HFFc6 (cell line): ENCODE measurements around the gene ZMYND19. TPM values are rescaled to one million over a fixed set of nuclear protein-coding genes. Genes with fewer than 3 reads are reported as not detected.

Experiments
- DNase-seq: peaks from one replicate; pipeline ENCODE4 v3.0.0-alpha.2; 2018
- H3K27ac Mint-ChIP-seq: 2 replicates; pipeline ENCODE4 v1.8.0; 2020; ENCODE audit warnings: mild to moderate bottlenecking, mixed read lengths
- H3K27me3 Mint-ChIP-seq: 2 replicates; pipeline ENCODE4 v1.8.0; 2021; ENCODE audit warnings: mild to moderate bottlenecking, moderate library complexity, mixed read lengths; ENCODE audit not compliant: insufficient read depth
- H3K36me3 Mint-ChIP-seq: 2 replicates; pipeline ENCODE4 v1.8.0; 2021; ENCODE audit warnings: low read depth, mixed read lengths
- H3K4me1 Mint-ChIP-seq: 2 replicates; pipeline ENCODE4 v1.8.0; 2020; ENCODE audit warnings: low read depth, mixed read lengths
- H3K4me3 Mint-ChIP-seq: 2 replicates; pipeline ENCODE4 v1.8.0; 2020; ENCODE audit warnings: mild to moderate bottlenecking, moderate library complexity, mixed read lengths
- H3K9me3 Mint-ChIP-seq: 2 replicates; pipeline ENCODE4 v1.8.0; 2020; ENCODE audit warnings: mild to moderate bottlenecking, mixed read lengths
- CTCF ChIP-seq: fragments of 200-600 bp; sonication (generic); IDR thresholded peaks from 2 replicates; pipeline ENCODE4 v1.5.0; 2021; ENCODE audit warnings: antibody characterized with exemption, mild to moderate bottlenecking
- total RNA-seq, 6 experiments: library from RNA; stranded (reverse); fragmentation: NEBNext Ultra II Directional; extraction: Animal tissue kit (Norgen Biotek cat#: 25700); gene quantifications; 2 replicates in 1 of 6; 3 replicates in 5 of 6; pipeline ENCODE4 v1.2.3, GENCODE V29; 2021

ZMYND19 gene
- total RNA-seq, 6 experiments from 2014 or later, result 23.9 to 34.4 (median 25.4) TPM

- Mint-ChIP-seq H3K27ac (no peak overlapping the region; the same call in 1 of the 2 replicates), H3K4me1 (peaks cover 13% of the 10 kb centered on the region), H3K9me3 (no peaks in the 10 kb centered on the region), H3K4me3 (no peak overlapping the region), H3K36me3 (peaks cover 9% of the 10 kb centered on the region), H3K27me3 (peaks cover 3% of the 10 kb centered on the region; the same call in 1 of the 2 replicates)
- DNase-seq, result no peak
- no peak for TF ChIP-seq CTCF
Measured at GRCh38 chr9:137583347-137583746, 7.0 kb downstream of the ZMYND19 start.

DNA sequence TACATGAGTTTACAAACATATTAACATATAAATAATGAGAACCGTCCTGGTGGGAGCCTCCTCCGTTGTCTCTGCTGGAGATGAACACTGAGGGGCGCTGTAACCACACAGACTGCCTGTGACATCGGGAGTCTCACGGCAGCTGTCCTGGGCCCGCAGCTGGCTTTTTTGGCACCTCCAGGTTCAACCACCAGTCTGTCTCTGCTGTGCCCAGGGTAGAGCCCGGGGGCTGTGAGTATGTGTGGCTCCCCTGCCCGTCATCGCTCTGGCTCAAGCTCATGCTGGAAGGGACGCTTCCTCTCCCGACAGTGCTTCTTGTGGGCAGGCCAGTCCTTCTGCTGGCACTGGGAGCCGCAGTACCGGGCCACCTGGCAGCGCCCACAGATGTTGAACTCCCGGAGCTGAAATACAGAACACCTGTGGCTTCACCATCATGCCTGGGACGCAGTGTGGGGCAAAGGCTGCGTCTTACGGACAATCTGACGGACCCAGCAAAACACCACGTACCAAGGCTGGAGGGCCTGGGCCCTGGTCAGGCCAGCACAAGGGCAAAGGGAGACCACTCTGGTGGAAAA lies 7.9 kb downstream of the ZMYND19 start:
- Mint-ChIP-seq H3K4me3 (no peak overlapping the region), H3K27me3 (peaks cover 3% of the 10 kb centered on the region), H3K9me3 (no peaks in the 10 kb centered on the region), H3K27ac (no peak overlapping the region), H3K4me1 (peaks cover 13% of the 10 kb centered on the region), H3K36me3 (peaks cover under 1% of the 10 kb centered on the region)
- no peak for DNase-seq
- peak; percentile 59 for TF ChIP-seq CTCF

DNA sequence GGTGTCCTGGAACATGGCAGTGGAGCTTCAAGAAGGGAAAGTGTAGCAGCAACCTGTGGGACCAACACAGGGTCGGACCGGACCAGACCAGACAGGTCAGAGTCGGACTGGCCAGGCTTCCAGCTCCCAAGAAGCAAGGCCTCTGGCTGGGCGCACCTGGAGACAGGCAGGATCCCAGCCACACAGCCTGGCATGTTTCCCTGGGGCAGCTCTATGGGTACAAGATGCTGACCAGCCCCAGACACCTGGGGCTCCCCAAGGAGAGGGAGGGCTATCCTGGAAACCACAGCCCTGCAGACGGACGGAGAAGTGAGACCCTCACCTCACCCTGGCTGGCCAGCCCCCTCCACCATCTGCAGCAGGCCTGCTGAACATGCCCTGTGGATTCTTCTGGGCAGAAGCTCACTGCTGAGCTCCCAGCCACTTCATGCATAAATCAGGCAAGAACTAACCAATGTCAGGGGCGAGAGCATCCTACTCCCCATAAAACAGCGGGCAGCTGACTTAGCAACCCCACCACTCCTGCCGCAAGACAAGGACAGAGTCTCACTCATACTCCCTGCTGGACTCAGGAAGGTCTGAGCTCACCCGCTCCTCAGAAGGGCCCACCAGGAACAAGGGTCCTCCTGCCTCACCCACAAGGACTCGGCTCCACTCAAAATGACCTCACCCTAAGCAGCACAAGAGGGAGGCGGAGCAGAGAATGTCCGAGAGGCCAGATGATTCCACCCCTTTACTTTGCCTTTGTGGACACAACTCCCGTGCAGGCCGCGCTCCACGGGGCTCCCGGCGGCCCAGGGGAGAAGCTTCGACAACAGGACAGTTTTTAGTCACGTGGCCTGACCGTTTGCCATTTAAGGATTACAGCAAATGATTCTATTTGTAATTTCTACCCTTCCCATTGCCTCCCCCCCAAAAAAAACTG lies 8.7 kb downstream of the ZMYND19 start:
- Mint-ChIP-seq H3K27ac (no peak overlapping the region), H3K27me3 (peaks cover 3% of the 10 kb centered on the region), H3K4me1 (peaks cover 19% of the 10 kb centered on the region), H3K4me3 (no peak overlapping the region), H3K36me3 (peaks cover 4% of the 10 kb centered on the region), H3K9me3 (no peaks in the 10 kb centered on the region)
- no peak for DNase-seq
- TF ChIP-seq CTCF, result no peak

DNA sequence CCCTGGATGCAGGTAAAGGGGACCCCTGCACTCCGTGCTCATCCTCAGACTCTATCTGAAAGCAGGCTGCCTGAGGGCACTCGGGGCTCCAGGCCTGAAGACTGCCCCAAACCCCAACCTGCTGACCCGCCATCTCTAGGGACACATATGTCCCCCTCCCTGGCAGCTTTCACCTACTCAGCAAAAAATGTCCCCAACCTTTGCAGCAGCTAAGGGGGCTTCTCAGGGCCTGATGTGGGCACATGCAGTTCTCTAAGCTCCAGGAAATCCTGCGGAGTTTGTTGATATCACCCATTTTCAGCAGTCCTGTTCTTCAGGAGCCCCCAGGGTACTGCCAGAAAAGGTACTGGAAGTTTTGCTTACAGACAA lies 9.4 kb downstream of the ZMYND19 start:
- H3K27me3 Mint-ChIP-seq, result peaks cover 3% of the 10 kb centered on the region
- H3K4me3 Mint-ChIP-seq, result no peak overlapping the region
- no peaks in the 10 kb centered on the region for H3K9me3 Mint-ChIP-seq
- no peak for DNase-seq
- H3K36me3 Mint-ChIP-seq, result peaks cover 6% of the 10 kb centered on the region
- H3K27ac Mint-ChIP-seq, result no peak overlapping the region
- H3K4me1 Mint-ChIP-seq, result peaks cover 26% of the 10 kb centered on the region
- no peak; the same call in none of the 2 replicates for TF ChIP-seq CTCF

- no peak for DNase-seq
- peaks cover 3% of the 10 kb centered on the region for H3K27me3 Mint-ChIP-seq
- H3K4me1 Mint-ChIP-seq, result peaks cover 32% of the 10 kb centered on the region
- TF ChIP-seq CTCF, result peak; percentile 44
- H3K9me3 Mint-ChIP-seq, result no peaks in the 10 kb centered on the region
- 0 out of 2 replicates have a peak overlapping the region, but pooled peaks have one; percentile 29 for H3K27ac Mint-ChIP-seq
- H3K36me3 Mint-ChIP-seq, result peaks cover 12% of the 10 kb centered on the region
- H3K4me3 Mint-ChIP-seq, result no peak overlapping the region
Measured at GRCh38 chr9:137580209-137580953, 9.9 kb downstream of the ZMYND19 start.
